GM12872 (cell line): Measurements from ENCODE around the gene GAS7.

Experiments used
- TF ChIP-seq, protein P1 (sequence below): IDR thresholded peaks from 3 replicates; pipeline ENCODE4 v1.5.1; 2011; ENCODE audit warnings: low read depth, mild to moderate bottlenecking, low read length, moderate library complexity; ENCODE audit not compliant: insufficient read depth

GAS7 gene

DNA sequence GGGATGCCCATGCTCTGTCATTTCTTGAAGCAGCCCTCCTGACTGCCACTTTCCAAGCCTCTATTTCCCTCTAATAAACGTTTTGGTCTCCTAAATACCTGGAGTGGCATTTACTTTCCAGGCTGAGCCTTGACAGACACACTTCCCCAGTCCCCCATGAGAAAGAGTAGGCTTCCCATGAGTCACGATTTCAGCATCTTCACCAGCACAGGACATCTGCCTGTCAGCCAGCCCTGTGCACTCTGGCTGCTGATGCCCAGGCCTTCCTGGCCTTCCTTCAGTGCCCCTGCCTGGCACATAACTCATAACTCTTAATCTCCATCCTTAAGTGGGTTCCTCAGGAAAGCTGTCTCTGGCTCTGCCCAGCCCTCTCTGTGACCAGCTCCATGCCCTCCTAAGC lies 30.8 kb upstream of the GAS7 start:
- TF ChIP-seq, protein P1, sequence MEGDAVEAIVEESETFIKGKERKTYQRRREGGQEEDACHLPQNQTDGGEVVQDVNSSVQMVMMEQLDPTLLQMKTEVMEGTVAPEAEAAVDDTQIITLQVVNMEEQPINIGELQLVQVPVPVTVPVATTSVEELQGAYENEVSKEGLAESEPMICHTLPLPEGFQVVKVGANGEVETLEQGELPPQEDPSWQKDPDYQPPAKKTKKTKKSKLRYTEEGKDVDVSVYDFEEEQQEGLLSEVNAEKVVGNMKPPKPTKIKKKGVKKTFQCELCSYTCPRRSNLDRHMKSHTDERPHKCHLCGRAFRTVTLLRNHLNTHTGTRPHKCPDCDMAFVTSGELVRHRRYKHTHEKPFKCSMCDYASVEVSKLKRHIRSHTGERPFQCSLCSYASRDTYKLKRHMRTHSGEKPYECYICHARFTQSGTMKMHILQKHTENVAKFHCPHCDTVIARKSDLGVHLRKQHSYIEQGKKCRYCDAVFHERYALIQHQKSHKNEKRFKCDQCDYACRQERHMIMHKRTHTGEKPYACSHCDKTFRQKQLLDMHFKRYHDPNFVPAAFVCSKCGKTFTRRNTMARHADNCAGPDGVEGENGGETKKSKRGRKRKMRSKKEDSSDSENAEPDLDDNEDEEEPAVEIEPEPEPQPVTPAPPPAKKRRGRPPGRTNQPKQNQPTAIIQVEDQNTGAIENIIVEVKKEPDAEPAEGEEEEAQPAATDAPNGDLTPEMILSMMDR: no peak

DNA sequence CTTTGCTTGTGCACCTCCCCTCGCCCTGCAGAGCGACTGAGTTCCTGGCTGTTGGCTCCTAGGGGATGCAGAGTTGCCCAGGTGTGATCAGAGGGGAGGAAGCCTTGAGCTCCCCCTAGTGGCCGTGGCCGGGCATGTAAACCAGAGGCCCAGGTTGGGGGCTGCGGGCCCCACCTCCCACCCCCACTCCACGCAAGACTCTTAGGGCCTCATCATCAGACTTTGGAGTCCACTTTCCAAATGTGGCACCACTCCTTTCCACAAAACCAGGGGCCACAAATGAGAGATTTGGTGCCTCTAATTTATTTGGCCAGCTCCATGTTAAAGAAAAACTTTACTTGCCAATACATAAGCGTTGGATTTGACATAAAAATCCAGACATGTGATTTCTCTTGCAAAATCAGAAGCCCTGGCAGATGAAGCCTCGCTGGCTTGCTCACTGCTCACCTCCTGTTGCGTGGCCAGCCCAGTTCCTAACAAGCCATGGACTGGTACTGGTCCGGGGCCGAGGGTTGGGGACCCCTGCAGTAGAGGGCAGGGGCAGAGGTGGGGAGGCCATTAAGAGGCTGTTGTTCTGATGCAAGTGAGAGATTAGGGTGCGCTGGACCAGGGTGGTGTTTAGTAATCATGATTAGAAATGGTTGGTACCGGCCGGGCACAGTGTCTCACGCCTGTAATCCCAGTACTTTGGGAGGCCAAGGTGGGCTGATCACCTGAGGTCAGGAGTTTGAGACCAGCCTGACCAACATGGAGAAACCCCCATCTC lies 28.7 kb upstream of the GAS7 start:
- TF ChIP-seq, protein P1: peak; percentile 96

DNA sequence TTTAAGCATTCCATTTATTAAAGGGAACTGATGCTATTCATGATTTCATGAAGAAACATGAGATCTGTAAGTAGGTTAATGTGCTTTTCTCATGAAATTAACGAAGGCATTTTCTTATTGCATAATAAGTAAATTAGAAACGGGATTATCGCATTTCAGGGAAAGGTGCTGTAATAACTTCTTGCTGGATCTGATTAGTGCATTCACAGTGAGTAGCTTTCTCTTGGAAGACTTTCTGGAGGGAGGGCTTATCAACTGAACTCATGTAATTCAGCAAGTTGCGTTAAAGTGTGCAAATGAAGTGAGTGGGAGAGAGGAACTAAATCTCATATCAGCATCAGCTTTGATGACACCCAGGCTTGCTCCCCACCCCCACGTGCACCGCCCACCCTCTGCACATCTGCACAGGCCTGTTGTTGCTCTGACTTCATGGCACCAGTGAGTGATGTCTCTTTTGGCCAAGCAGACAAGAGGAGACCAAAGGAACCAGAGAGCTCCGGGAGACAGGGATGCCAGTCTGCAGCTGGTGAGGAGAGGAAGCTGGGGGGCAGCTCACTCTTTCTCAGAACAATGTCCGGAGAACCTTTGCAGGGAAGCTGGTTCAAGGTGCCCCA lies 26.3 kb upstream of the GAS7 start:
- TF ChIP-seq, protein P1: no peak

DNA sequence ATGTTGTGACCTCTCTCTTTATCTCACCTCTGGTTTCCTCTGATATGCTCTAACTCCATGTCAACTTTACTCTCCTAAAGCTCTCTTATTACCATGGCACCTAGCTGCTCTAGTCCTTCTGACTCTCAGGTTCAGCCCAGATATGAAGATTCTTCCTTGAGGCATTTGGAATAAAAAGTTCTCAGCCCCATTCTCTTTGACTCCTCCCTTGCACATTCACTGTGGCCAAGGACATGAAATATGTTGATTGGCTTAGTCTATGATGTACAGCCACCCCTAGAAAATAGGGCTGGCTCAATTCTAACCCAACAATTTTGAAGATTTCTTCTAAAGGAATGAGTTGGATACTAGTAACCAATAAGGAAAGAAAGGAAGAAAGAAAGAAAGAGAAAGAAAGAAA lies 20.8 kb upstream of the GAS7 start:
- TF ChIP-seq, protein P1: no peak

DNA sequence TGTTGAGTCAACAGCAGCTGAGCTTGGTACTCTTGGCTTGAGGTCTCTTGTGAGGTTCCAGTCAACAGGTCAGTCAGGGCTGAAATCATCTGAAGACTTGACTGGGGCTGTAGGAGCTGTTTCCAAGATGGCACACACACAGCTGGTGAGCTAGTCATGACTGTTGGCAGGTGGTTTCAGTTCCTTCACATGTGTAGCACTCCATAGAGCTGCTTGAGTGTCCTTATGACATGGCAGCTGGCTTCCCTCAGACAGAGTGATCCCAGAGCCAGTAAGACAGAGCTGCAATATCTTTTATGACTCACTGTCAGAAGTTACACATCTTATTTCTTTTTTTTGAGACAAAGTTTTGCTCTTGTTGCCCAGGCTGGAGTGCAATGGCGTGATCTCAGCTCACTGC lies 19.5 kb upstream of the GAS7 start:
- TF ChIP-seq, protein P1: no peak

DNA sequence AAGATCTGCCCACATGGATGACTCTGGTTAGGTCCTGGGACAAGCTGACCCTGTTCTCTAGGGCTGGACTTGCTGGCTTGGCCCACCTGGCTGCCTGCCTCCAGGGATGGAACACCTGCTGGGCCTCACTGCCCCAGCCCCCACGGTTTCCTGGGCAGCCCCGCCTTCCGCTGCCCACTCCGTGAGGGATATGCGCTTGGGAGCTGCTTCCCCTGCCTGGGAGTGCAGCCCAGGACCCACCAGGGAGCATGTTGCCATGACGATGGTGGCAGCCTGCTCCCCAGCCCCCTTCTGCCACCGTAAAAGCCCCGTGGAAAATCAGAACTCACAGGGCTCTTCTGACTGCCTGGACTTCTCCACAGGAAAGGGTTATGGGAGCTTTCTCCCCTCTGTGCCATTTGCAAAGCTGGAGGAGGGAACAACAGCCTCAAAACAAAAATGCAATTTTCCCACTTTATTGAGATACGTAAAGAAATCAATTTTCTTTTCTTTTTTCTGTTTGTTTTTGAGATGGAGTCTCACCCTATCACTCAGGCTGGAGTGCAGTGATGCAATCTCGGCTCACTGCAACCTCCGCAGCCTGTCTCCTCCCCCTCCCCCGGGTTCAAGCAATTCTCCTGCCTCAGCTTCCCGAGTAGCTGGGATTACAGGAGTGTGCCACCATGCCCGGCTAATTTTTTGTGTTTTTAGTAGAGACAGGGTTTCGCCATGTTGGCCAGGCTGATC lies 18.0 kb upstream of the GAS7 start:
- TF ChIP-seq, protein P1: no peak

DNA sequence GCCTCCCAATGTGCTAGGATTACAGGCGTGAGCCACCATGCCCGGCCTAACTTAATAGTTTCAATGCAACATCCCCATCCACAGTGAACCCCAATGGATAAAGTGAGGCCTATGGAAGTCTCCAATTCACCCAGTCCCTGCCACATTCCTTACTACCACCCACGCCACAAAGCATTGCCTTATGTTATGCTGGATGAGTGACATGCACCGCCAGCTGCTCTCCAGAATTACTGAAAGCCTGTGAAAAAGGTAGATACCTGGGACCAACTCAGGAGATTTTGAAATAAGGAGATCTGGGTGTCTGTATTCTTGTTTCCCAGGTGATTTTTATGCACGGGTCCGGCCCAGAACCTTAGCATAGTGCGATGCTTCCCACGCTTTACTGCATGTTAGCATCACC lies 16.9 kb upstream of the GAS7 start:
- TF ChIP-seq, protein P1: no peak
